ENCODE data around the gene SMIM28. TPM values are rescaled to one million over a fixed set of nuclear protein-coding genes. Genes with fewer than 3 reads are reported as not detected.
A peak's percentile ranks its signal among the peaks of the same experiment; 100 is the strongest.

SMIM28 gene
- total and polyA plus RNA-seq, 8 donors: not detected

- H3K4me3 ChIP-seq: no peak overlapping the region
- DNase-seq (peak in 2 of 4 donors; percentile 48 to 65), ATAC-seq (peak; percentile 53)
- no peaks in the 10 kb centered on the region for H3K9me3 ChIP-seq
- TF ChIP-seq CTCF (IDR thresholded peaks at IDR 0.05): peak; percentile 34 to 42
- H3K27ac ChIP-seq: no peak overlapping the region
- peaks cover 0 to 19% of the 10 kb centered on the region in 2 donors for H3K4me1 ChIP-seq
- intact Hi-C loops (cut with DNase I): loop anchor here in 1 of 2 donors (10.0 kb wide), 1 partner anchor 336 kb away; no protein-coding TSS in a partner anchor
- H3K36me3 ChIP-seq: peaks cover 0 to 23% of the 10 kb centered on the region in 2 donors
- no peaks in the 10 kb centered on the region for H3K27me3 ChIP-seq
Measured at GRCh38 chr6:138428944-138429598, 51.4 kb downstream of the SMIM28 start.

GRCh38 chr6:138429761-138430160 is 52.1 kb downstream of the SMIM28 start:
- H3K36me3 ChIP-seq: peaks cover 0 to 16% of the 10 kb centered on the region in 2 donors
- ATAC-seq (no peak), DNase-seq (peak in 1 of 4 donors; percentile 14)
- H3K4me3 ChIP-seq: no peak overlapping the region
- no peak for TF ChIP-seq CTCF (IDR thresholded peaks at IDR 0.05)
- H3K27me3 ChIP-seq: no peaks in the 10 kb centered on the region
- no peaks in the 10 kb centered on the region for H3K9me3 ChIP-seq
- H3K27ac ChIP-seq: no peak overlapping the region
- intact Hi-C loops (cut with DNase I): loop anchor here in 1 of 2 donors (10.0 kb wide), 2 partner anchors 85 to 335 kb away; no protein-coding TSS in a partner anchor
- peaks cover 0 to 24% of the 10 kb centered on the region in 2 donors for H3K4me1 ChIP-seq

GRCh38 chr6:138430361-138431145 is 52.8 kb downstream of the SMIM28 start:
- H3K4me1 ChIP-seq: peaks cover 0 to 30% of the 10 kb centered on the region in 2 donors
- H3K27ac ChIP-seq: no peak overlapping the region
- intact Hi-C loops (cut with DNase I): loop anchor here in 1 of 2 donors (10.0 kb wide), 1 partner anchor 84 kb away; no protein-coding TSS in a partner anchor
- no peaks in the 10 kb centered on the region for H3K27me3 ChIP-seq
- DNase-seq (no peak), ATAC-seq (no peak)
- H3K36me3 ChIP-seq: peaks cover 0 to 16% of the 10 kb centered on the region in 2 donors
- no peak for TF ChIP-seq CTCF (IDR thresholded peaks at IDR 0.05)
- no peak overlapping the region for H3K4me3 ChIP-seq
- H3K9me3 ChIP-seq: no peaks in the 10 kb centered on the region

- no peak for TF ChIP-seq CTCF (IDR thresholded peaks at IDR 0.05)
- Histone ChIP-seq H3K27me3 (no peaks in the 10 kb centered on the region), H3K27ac (peak overlapping the region in 1 of 2 donors; percentile 18), H3K4me1 (peaks cover 0 to 30% of the 10 kb centered on the region in 2 donors), H3K4me3 (no peak overlapping the region), H3K36me3 (peaks cover 0 to 16% of the 10 kb centered on the region in 2 donors), H3K9me3 (no peaks in the 10 kb centered on the region)
- intact Hi-C loops (cut with DNase I): loop anchor here in 1 of 2 donors (10.0 kb wide), 1 partner anchor 83 kb away; no protein-coding TSS in a partner anchor
- ATAC-seq (peak; percentile 27), DNase-seq (no peak)
Measured at GRCh38 chr6:138431256-138432062, 53.8 kb downstream of the SMIM28 start.

Measured in left lung (tissue), 10 donors.